Stomach (tissue), 4 donors: Measurements from ENCODE around the gene FUCA2.

Source experiments
- CTCF ChIP-seq, 7 experiments: fragments of 450-650 bp in 4 of 7; fragments of 200-600 bp in 3 of 7; sonication (generic) in 3 of 7; IDR thresholded peaks; one replicate each; pipeline ENCODE4 v1.5.1; 2016 to 2019; ENCODE audit warnings: antibody characterized with exemption in 7 of 7, control low read depth in 2 of 7, mild to moderate bottlenecking in 1 of 7
- POLR2AphosphoS5 ChIP-seq, 3 donors: sonication (generic); formaldehyde crosslinking; IDR thresholded peaks; one replicate each; pipeline ENCODE4 v1.6.1; 2016; ENCODE audit warnings: antibody characterized with exemption in 3 of 3

- TF ChIP-seq CTCF (IDR thresholded peaks at IDR 0.05) (no peak), POLR2AphosphoS5 (IDR thresholded peaks at IDR 0.05) (no peak)
Observed at GRCh38 chr6:143486752-143487151, 24.8 kb downstream of the FUCA2 start.
